ENCODE data around the gene NBPF4.

Gene NBPF4

GRCh38 chr1:108200687-108201051 is 43.2 kb downstream of the NBPF4 start:
- POLR2A ChIA-PET = no interaction called here
- peak; percentile 26 for DNase-seq (ENCODE audit: extremely low spot score)
- CTCF ChIA-PET = interaction anchor here (0.7 to 2.1 kb wide), 7 partner anchors 8 to 449 kb away, joined by 3 to 7 read pairs (median 3); no protein-coding TSS in a partner anchor
- peak; percentile 17 for TF ChIP-seq CTCF (IDR thresholded peaks at IDR 0.05; ENCODE audit: control extremely low read depth, extremely low read depth, low read depth, missing control alignments)

- ChIA-PET POLR2A (no interaction called here), CTCF (interaction anchor here (0.7 to 2.1 kb wide), 7 partner anchors 9 to 450 kb away, joined by 3 to 7 read pairs (median 3); no protein-coding TSS in a partner anchor)
- no peak for TF ChIP-seq CTCF (IDR thresholded peaks at IDR 0.05; ENCODE audit: control extremely low read depth, extremely low read depth, low read depth, missing control alignments)
- DNase-seq (ENCODE audit: extremely low spot score) = peak; percentile 72
Measured at GRCh38 chr1:108199781-108200686, 43.8 kb downstream of the NBPF4 start, which contains the start of gene SLC25A24. TSS of gene SLC25A24 (minus strand) at chr1:108200343. CDS start at chr1:108200138, 205 bp downstream.

GRCh38 chr1:108199201-108199691 is 44.6 kb downstream of the NBPF4 start:
- DNase-seq (ENCODE audit: extremely low spot score) = no peak
- ChIA-PET CTCF (interaction anchor here (1.4 to 1.5 kb wide), 2 partner anchors 12 to 15 kb away, joined by 3 to 4 read pairs; no protein-coding TSS in a partner anchor), POLR2A (no interaction called here)
- TF ChIP-seq CTCF (IDR thresholded peaks at IDR 0.05; ENCODE audit: control extremely low read depth, extremely low read depth, low read depth, missing control alignments) = no peak

GRCh38 chr1:108194051-108194450 is 49.8 kb downstream of the NBPF4 start:
- ChIA-PET CTCF (interaction anchor here (1.7 kb wide), 1 partner anchor 12 kb away, joined by 4 read pairs; no protein-coding TSS in a partner anchor), POLR2A (no interaction called here)
- DNase-seq (ENCODE audit: extremely low spot score) = no peak
- TF ChIP-seq CTCF (IDR thresholded peaks at IDR 0.05; ENCODE audit: control extremely low read depth, extremely low read depth, low read depth, missing control alignments) = no peak

GRCh38 chr1:108193333-108193732 is 50.5 kb downstream of the NBPF4 start:
- CTCF ChIA-PET = interaction anchor here (1.7 kb wide), 1 partner anchor 11 kb away, joined by 4 read pairs; no protein-coding TSS in a partner anchor
- POLR2A ChIA-PET = no interaction called here
- TF ChIP-seq CTCF (IDR thresholded peaks at IDR 0.05; ENCODE audit: control extremely low read depth, extremely low read depth, low read depth, missing control alignments) = no peak
- no peak for DNase-seq (ENCODE audit: extremely low spot score)

GRCh38 chr1:108192581-108192980 is 51.3 kb downstream of the NBPF4 start:
- ChIA-PET POLR2A (no interaction called here), CTCF (interaction anchor here (0.9 kb wide), 1 partner anchor 13 kb away, joined by 3 read pairs; no protein-coding TSS in a partner anchor)
- DNase-seq (ENCODE audit: extremely low spot score) = no peak
- TF ChIP-seq CTCF (IDR thresholded peaks at IDR 0.05; ENCODE audit: control extremely low read depth, extremely low read depth, low read depth, missing control alignments) = no peak

All from GM10248 (cell line).